GM23338 (cell line): ENCODE data around the gene GAPDHS. TPM values are rescaled to one million over a fixed set of nuclear protein-coding genes. Genes with fewer than 3 reads are reported as not detected.

Source experiments
- ATAC-seq: fragments of 200-7000 bp; cut with Tn5 transposase; 3 replicates; pipeline ENCODE4 v1.9.1; 2020
- DNase-seq: peaks from one replicate; pipeline ENCODE4 v3.0.0-alpha.2; 2015; ENCODE audit warnings: low spot score
- H2AFZ ChIP-seq: fragments of 200-600 bp; sonication (generic); 2 replicates; pipeline ENCODE4 v1.8.0; 2016; ENCODE audit warnings: antibody characterized with exemption, mild to moderate bottlenecking, moderate library complexity
- H3F3A ChIP-seq: fragments of 200-600 bp; sonication (generic); replicated peaks from 2 replicates; pipeline ENCODE4 v1.8.0; 2017; ENCODE audit warnings: antibody characterized with exemption, mixed run types, low read depth
- H3K27ac ChIP-seq: fragments of 200-600 bp; sonication (generic); 2 replicates; pipeline ENCODE4 v1.6.1; 2016; ENCODE audit warnings: low read depth
- H3K27me3 ChIP-seq: fragments of 200-600 bp; sonication (generic); 2 replicates; pipeline ENCODE4 v1.8.0; 2016; ENCODE audit warnings: mild to moderate bottlenecking, mixed run types, moderate library complexity; ENCODE audit not compliant: insufficient read depth
- H3K36me3 ChIP-seq: fragments of 200-600 bp; sonication (generic); 2 replicates; pipeline ENCODE4 v1.8.0; 2016; ENCODE audit warnings: mild to moderate bottlenecking; ENCODE audit not compliant: insufficient read depth
- H3K4me1 ChIP-seq: fragments of 200-600 bp; sonication (generic); 2 replicates; pipeline ENCODE4 v1.8.0; 2016; ENCODE audit warnings: mild to moderate bottlenecking, moderate library complexity; ENCODE audit not compliant: insufficient read depth
- H3K4me2 ChIP-seq: fragments of 200-600 bp; sonication (generic); 2 replicates; pipeline ENCODE4 v1.7.1; 2017; ENCODE audit warnings: mixed run types
- H3K4me3 ChIP-seq: fragments of 200-600 bp; sonication (generic); 2 replicates; pipeline ENCODE4 v1.6.1; 2016; ENCODE audit warnings: mixed run types
- H3K79me2 ChIP-seq: fragments of 200-600 bp; sonication (generic); replicated peaks from 2 replicates; pipeline ENCODE4 v1.8.0; 2017; ENCODE audit warnings: mild to moderate bottlenecking; ENCODE audit not compliant: insufficient read depth
- H3K9me2 ChIP-seq: fragments of 200-600 bp; sonication (generic); 2 replicates; pipeline ENCODE4 v1.8.0; 2017; ENCODE audit not compliant: insufficient read depth
- H4K20me1 ChIP-seq: fragments of 200-600 bp; sonication (generic); replicated peaks from 2 replicates; pipeline ENCODE4 v1.8.0; 2017; ENCODE audit warnings: mild to moderate bottlenecking; ENCODE audit not compliant: insufficient read depth
- H3K27ac Mint-ChIP-seq: 2 replicates; pipeline ENCODE4 v1.8.0; 2020; ENCODE audit warnings: inconsistent platforms, mild to moderate bottlenecking, moderate library complexity, mixed read lengths
- H3K27me3 Mint-ChIP-seq: 3 replicates; pipeline ENCODE4 v1.8.0; 2022; ENCODE audit warnings: low read depth, mild to moderate bottlenecking, moderate library complexity, mixed read lengths, inconsistent platforms; ENCODE audit not compliant: insufficient read depth, poor library complexity
- H3K36me3 Mint-ChIP-seq: 3 replicates; pipeline ENCODE4 v1.8.0; 2021; ENCODE audit warnings: low read depth, mild to moderate bottlenecking, inconsistent platforms, moderate library complexity, mixed read lengths
- H3K4me1 Mint-ChIP-seq: 3 replicates; pipeline ENCODE4 v1.8.0; 2020; ENCODE audit warnings: mild to moderate bottlenecking, inconsistent platforms, mixed read lengths
- H3K4me3 Mint-ChIP-seq: 3 replicates; pipeline ENCODE4 v1.8.0; 2021; ENCODE audit warnings: moderate library complexity, mild to moderate bottlenecking, inconsistent platforms, mixed read lengths
- H3K9me3 Mint-ChIP-seq: 3 replicates; pipeline ENCODE4 v1.8.0; 2020; ENCODE audit warnings: moderate library complexity, mild to moderate bottlenecking, inconsistent platforms, mixed read lengths
- CREB1 ChIP-seq: fragments of 250-450 bp; sonication (Bioruptor Pico); IDR thresholded peaks from 2 replicates; pipeline ENCODE4 v1.5.0; 2020; ENCODE audit warnings: low read depth, mild to moderate bottlenecking, moderate library complexity
- EZH2 ChIP-seq: fragments of 200-600 bp; sonication (generic); IDR thresholded peaks from one replicate; pipeline ENCODE4 v1.8.0; 2017; ENCODE audit warnings: antibody characterized with exemption, mild to moderate bottlenecking, low read depth; ENCODE audit not compliant: unreplicated experiment
- EZH2phosphoT487 ChIP-seq: fragments of 200-600 bp; sonication (generic); IDR thresholded peaks from one replicate; pipeline ENCODE4 v1.8.1; 2018; ENCODE audit warnings: antibody characterized with exemption; ENCODE audit not compliant: unreplicated experiment
- JUNB ChIP-seq: IDR thresholded peaks from one replicate; pipeline ENCODE4 v1.6.1; 2016; ENCODE audit warnings: antibody characterized with exemption; ENCODE audit not compliant: unreplicated experiment
- NANOG ChIP-seq: IDR thresholded peaks from 2 replicates; pipeline ENCODE4 v1.6.1; 2016; ENCODE audit warnings: antibody characterized with exemption, borderline replicate concordance
- POLR2AphosphoS5 ChIP-seq: IDR thresholded peaks from 2 replicates; pipeline ENCODE4 v1.6.1; 2016; ENCODE audit warnings: antibody characterized with exemption, low read depth
- REST ChIP-seq: IDR thresholded peaks from one replicate; pipeline ENCODE4 v1.6.1; 2018; ENCODE audit warnings: antibody characterized with exemption; ENCODE audit not compliant: unreplicated experiment
- STAT1 ChIP-seq: IDR thresholded peaks from one replicate; pipeline ENCODE4 v1.6.1; 2016; ENCODE audit warnings: antibody characterized with exemption; ENCODE audit not compliant: unreplicated experiment
- ZNF114 ChIP-seq: fragments of 250-450 bp; sonication (Bioruptor Pico); IDR thresholded peaks from 2 replicates; pipeline ENCODE4 v1.5.0; 2020; ENCODE audit warnings: mild to moderate bottlenecking, moderate library complexity
- ZNF331 ChIP-seq: fragments of 250-450 bp; sonication (Bioruptor Pico); IDR thresholded peaks from 2 replicates; pipeline ENCODE4 v1.5.0; 2020; ENCODE audit warnings: low read depth, mild to moderate bottlenecking, moderate library complexity
- polyA plus RNA-seq: library from polyadenylated mRNA; unstranded; fragments of >200 nt; fragmentation: Nextera tagmentation; extraction: Ambion mirVana; gene quantifications from 2 replicates; pipeline ENCODE4 v1.2.1, GENCODE V29; 2016
- total RNA-seq: library from RNA; depleted of rRNA; stranded (reverse); fragments of >200 nt; shearing (Covaris generic); gene quantifications from 2 replicates; pipeline ENCODE4 v1.2.3, GENCODE V29; 2014
- TF ChIP-seq, protein P1 (sequence below): fragments of 250-450 bp; sonication (Bioruptor Pico); IDR thresholded peaks from 2 replicates; pipeline ENCODE4 v1.5.0; 2020; ENCODE audit warnings: mild to moderate bottlenecking, moderate library complexity
- TF ChIP-seq, protein P2 (sequence below): IDR thresholded peaks from 2 replicates; pipeline ENCODE4 v1.6.1; 2016; ENCODE audit warnings: antibody characterized with exemption
- TF ChIP-seq, protein P3 (sequence below), 2 experiments: fragments of 200-600 bp in 1 of 2; sonication (generic) in 1 of 2; conservative IDR thresholded peaks; 2 replicates each; pipeline versions ENCODE4 v1.5.1 to v1.6.1; 2016 to 2017; ENCODE audit warnings: antibody characterized with exemption in 2 of 2, low read depth in 2 of 2, mild to moderate bottlenecking in 2 of 2, moderate library complexity in 1 of 2

Gene GAPDHS
- total and polyA plus RNA-seq, 2 experiments from 2014 or later = not detected

DNA sequence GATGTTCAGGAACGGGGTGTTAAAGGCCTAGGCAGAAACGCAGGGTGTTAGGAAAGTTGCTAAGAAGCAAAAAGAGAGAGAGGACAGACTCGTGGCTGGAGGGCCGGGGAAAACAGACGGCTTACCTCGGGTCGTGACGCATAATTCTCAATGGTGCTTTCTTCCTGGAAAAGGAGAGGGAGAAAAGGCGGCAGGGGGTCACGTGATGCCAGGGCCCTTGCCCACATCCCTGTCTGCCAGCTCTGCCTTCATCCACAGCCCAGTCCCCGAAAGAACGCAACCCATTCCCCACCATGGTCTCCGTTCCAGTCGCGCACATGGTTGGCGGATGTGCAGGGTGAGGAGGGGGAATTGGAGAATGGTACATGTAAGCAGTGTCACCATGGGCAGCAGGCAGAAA, 44.6 kb upstream of the GAPDHS start:
- Mint-ChIP-seq H3K9me3 (no peaks in the 10 kb centered on the region; the same call in 2 of the 3 replicates), H3K36me3 (no peaks in the 10 kb centered on the region), H3K4me3 (no peak overlapping the region), H3K4me1 (peaks cover 3% of the 10 kb centered on the region; the same call in 2 of the 3 replicates), H3K27me3 (peaks cover 7% of the 10 kb centered on the region), H3K27ac (no peak overlapping the region)
- H3K27me3 ChIP-seq = no peaks in the 10 kb centered on the region
- ATAC-seq (no peak), DNase-seq (no peak)
- H3K4me2 ChIP-seq = no peak overlapping the region
- H3K4me1 ChIP-seq = no peaks in the 10 kb centered on the region
- TF ChIP-seq ZNF114 (CRISPR knock-in tag) = no peak
- TF ChIP-seq, protein P1, sequence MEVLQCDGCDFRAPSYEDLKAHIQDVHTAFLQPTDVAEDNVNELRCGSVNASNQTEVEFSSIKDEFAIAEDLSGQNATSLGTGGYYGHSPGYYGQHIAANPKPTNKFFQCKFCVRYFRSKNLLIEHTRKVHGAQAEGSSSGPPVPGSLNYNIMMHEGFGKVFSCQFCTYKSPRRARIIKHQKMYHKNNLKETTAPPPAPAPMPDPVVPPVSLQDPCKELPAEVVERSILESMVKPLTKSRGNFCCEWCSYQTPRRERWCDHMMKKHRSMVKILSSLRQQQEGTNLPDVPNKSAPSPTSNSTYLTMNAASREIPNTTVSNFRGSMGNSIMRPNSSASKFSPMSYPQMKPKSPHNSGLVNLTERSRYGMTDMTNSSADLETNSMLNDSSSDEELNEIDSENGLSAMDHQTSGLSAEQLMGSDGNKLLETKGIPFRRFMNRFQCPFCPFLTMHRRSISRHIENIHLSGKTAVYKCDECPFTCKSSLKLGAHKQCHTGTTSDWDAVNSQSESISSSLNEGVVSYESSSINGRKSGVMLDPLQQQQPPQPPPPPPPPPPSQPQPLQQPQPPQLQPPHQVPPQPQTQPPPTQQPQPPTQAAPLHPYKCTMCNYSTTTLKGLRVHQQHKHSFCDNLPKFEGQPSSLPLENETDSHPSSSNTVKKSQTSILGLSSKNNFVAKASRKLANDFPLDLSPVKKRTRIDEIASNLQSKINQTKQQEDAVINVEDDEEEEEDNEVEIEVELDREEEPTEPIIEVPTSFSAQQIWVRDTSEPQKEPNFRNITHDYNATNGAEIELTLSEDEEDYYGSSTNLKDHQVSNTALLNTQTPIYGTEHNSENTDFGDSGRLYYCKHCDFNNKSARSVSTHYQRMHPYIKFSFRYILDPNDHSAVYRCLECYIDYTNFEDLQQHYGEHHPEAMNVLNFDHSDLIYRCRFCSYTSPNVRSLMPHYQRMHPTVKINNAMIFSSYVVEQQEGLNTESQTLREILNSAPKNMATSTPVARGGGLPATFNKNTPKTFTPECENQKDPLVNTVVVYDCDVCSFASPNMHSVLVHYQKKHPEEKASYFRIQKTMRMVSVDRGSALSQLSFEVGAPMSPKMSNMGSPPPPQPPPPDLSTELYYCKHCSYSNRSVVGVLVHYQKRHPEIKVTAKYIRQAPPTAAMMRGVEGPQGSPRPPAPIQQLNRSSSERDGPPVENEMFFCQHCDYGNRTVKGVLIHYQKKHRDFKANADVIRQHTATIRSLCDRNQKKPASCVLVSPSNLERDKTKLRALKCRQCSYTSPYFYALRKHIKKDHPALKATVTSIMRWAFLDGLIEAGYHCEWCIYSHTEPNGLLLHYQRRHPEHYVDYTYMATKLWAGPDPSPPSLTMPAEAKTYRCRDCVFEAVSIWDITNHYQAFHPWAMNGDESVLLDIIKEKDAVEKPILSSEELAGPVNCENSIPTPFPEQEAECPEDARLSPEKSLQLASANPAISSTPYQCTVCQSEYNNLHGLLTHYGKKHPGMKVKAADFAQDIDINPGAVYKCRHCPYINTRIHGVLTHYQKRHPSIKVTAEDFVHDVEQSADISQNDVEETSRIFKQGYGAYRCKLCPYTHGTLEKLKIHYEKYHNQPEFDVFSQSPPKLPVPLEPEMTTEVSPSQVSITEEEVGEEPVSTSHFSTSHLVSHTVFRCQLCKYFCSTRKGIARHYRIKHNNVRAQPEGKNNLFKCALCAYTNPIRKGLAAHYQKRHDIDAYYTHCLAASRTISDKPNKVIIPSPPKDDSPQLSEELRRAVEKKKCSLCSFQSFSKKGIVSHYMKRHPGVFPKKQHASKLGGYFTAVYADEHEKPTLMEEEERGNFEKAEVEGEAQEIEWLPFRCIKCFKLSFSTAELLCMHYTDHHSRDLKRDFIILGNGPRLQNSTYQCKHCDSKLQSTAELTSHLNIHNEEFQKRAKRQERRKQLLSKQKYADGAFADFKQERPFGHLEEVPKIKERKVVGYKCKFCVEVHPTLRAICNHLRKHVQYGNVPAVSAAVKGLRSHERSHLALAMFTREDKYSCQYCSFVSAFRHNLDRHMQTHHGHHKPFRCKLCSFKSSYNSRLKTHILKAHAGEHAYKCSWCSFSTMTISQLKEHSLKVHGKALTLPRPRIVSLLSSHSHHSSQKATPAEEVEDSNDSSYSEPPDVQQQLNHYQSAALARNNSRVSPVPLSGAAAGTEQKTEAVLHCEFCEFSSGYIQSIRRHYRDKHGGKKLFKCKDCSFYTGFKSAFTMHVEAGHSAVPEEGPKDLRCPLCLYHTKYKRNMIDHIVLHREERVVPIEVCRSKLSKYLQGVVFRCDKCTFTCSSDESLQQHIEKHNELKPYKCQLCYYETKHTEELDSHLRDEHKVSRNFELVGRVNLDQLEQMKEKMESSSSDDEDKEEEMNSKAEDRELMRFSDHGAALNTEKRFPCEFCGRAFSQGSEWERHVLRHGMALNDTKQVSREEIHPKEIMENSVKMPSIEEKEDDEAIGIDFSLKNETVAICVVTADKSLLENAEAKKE (CRISPR knock-in tag) = no peak
- TF ChIP-seq, protein P2, sequence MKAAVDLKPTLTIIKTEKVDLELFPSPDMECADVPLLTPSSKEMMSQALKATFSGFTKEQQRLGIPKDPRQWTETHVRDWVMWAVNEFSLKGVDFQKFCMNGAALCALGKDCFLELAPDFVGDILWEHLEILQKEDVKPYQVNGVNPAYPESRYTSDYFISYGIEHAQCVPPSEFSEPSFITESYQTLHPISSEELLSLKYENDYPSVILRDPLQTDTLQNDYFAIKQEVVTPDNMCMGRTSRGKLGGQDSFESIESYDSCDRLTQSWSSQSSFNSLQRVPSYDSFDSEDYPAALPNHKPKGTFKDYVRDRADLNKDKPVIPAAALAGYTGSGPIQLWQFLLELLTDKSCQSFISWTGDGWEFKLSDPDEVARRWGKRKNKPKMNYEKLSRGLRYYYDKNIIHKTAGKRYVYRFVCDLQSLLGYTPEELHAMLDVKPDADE = no peak
- no peak for TF ChIP-seq STAT1
- TF ChIP-seq CREB1 = no peak
- no peak for TF ChIP-seq EZH2
- TF ChIP-seq POLR2AphosphoS5 = no peak
- TF ChIP-seq EZH2phosphoT487 = no peak
- TF ChIP-seq, protein P3, sequence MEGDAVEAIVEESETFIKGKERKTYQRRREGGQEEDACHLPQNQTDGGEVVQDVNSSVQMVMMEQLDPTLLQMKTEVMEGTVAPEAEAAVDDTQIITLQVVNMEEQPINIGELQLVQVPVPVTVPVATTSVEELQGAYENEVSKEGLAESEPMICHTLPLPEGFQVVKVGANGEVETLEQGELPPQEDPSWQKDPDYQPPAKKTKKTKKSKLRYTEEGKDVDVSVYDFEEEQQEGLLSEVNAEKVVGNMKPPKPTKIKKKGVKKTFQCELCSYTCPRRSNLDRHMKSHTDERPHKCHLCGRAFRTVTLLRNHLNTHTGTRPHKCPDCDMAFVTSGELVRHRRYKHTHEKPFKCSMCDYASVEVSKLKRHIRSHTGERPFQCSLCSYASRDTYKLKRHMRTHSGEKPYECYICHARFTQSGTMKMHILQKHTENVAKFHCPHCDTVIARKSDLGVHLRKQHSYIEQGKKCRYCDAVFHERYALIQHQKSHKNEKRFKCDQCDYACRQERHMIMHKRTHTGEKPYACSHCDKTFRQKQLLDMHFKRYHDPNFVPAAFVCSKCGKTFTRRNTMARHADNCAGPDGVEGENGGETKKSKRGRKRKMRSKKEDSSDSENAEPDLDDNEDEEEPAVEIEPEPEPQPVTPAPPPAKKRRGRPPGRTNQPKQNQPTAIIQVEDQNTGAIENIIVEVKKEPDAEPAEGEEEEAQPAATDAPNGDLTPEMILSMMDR (conservative IDR thresholded peaks at IDR 0.05; ENCODE audit: low read depth in 2 of 2) = no peak
- TF ChIP-seq REST = no peak
- no peak for TF ChIP-seq JUNB
- no peak for TF ChIP-seq NANOG
- no peak for TF ChIP-seq ZNF331 (CRISPR knock-in tag)
- H3K9me2 ChIP-seq = no peaks in the 10 kb centered on the region
- no peaks in the 10 kb centered on the region for H4K20me1 ChIP-seq
- H3K27ac ChIP-seq = no peak overlapping the region
- no peaks in the 10 kb centered on the region for H3K36me3 ChIP-seq
- H2AFZ ChIP-seq = no peak overlapping the region
- H3K4me3 ChIP-seq = no peak overlapping the region
- no peaks in the 10 kb centered on the region for H3K79me2 ChIP-seq
- no peaks in the 10 kb centered on the region for H3F3A ChIP-seq
